Islet precursor cell (in vitro differentiated cells): Measurements from ENCODE around the gene FAHD1.

Experiments used
- DNase-seq: peaks from one replicate; pipeline ENCODE4 v3.0.0-alpha.2; 2018

The FAHD1 gene

DNA sequence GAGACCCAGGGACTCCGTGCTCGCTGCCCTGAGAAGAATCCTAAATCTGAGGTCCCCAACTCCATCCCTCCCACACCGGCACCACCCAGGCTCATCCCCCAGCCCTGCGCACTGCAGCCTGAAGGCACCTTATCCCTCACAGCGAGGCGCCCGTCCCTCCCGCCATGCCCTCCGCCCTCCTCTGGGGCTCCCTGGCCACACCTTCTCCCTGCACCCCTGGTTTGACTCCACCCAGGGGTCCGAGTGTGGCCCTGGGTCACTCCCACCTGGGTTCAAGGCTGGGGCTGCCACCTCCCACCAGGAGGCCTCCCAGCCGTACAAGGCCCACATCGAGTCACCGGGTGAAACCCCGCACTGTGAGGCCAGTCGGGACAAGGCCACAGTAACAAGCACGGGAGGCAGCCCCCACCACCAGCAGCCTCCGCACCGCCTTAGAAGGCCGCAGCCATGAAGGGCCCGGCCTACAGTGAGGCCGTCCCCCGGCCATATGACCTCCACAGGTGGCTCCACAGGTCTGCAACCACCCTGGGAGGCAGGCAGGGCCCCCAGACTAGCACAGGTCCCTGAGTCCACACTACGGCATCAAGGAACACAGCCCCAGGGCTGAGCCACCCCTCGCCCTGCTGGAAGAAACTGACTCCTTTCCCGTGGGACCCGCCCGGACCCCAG lies 8.7 kb upstream of the FAHD1 start:
- DNase-seq, result no peak

DNA sequence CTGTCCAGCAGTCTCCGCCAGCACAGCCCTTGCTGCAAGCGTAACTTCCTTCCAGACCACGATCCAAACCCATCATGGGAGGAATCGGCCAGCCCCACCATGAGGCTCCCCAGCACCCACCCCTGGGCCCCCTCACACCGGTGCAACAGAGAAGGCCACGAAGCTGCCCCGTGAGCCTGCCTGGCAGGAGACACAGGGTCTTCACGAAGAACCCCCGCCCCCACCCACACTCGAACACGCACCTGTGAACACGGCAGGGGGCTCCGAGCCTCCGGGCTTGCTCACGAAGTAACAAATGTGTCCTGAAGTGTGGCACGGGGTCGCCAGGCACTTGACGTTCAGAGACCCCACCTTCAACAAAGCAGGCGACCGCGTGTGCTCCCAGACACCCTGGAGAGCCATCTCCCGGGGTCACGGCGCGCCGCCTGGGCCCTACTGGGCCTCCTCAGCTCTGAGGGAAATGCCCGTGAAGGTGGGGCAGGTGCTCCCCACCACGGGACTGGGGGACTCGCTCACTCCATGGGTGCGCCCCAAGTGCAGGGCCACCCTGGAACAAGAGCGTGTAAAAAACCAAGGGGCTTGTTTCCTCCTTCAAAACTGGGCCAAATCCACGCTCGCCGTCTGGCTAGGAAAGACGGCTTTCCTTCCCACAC lies 8.0 kb upstream of the FAHD1 start:
- no peak for DNase-seq

DNA sequence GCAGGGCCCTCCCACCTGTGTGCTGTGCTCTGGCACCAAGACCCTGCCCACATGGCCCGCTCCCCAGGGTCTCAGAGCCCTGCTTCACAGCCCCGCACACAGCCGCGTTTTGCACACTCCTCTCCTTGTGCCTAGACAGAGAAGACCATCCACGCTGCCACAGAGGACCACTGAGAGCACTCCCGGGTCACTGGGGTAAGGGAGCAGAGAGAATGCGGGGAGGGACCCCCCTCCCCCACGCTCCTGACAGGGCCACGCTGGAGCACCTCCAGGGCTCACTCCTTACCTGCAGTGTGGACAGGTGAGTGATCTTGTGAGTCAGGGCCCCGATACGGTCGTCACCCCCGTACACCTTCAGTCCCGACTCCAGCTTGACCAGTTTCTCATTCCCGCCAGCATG lies 7.4 kb upstream of the FAHD1 start:
- DNase-seq, result no peak

DNA sequence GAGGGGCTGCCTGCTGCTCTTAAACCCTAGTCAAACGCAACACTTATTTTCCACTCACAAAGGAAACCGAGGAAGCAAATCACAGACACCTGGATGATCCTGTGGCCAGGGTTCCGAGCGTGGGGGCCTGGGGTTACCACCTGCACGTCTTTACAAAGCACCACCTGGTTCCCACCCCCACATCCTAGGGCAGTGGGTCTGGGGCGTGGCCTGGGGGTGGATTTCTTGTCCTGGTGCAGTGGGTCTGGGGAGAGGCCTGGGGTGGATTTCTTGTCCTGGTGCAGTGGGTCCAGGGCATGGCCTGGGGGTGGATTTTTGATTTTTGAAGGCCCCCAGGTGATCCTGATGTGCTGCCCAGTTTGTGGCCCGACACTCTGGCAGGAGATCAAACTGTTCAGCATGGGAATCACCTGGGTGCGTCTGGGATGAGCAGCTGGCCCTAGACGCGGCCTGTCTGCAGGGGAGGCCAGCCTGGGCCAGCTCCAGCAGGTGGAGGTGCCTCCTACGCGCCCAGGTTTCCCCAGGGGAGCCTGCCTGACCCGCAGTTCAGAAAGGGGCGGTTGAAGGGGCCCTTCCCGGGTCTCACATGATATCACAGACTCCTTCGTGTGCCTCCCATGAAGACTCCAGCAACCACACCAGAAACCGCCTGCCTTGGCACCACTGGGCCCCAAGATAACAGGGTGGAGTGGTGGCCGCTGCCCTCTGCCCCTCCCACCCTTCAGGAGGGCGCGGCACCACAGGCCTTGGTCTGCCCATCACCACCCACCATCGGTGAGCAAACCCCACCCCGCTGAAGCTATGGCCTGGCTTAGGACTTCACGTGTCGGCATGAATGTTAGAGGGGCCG lies 6.7 kb upstream of the FAHD1 start:
- DNase-seq, result no peak

DNA sequence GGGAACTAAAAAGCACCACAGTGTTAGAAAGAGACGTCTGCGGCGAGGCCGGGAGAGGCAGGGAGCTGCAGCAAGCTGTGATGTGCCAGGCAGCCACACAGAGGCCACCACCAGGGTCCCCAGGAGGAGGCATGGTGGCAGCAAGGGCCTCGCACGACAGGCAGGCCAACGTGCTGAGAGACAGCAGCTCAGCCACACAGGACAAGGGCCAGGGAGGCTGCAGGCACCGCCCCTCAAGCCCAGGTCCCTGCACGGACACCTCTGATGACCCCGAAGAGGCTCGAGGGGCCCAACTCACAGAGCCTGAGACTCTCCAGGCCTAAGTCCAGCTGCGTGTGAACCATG lies 6.1 kb upstream of the FAHD1 start:
- no peak for DNase-seq

DNA sequence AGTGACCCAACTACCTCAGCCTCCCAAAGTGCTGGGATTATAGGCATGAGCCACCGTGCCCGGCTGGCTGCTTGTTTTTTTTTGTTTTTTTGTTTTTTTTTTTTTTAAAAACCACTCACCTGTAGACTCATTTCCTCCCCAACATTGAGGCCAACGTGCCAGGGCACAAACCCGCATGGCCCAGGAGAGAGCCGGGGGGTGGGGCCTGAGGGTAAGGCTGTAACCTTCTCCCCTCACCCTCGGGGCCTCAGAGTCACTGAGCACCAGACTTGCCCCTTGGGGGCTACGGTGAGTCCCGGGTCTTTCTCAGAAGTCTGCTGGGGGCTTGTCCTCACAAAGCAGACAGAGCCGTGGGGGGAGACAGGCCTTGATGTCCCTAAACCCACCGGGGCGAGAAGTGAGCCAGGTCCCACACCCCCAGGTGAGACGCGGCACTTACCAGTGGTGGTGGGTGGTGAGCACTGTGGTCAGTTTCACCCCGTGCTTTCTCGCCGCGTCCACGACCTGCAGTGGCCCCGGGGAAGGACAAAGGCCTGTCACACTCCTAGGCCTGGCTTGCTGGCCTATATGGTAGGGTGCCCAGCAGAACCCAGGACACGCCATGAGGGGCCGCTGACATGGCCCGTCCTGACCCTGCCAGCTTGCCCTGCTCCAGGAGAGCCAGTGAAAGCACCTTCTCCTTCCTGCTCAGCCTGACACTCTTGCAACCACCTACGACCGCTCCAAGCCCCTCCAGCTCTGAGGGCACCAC lies 5.0 kb upstream of the FAHD1 start:
- DNase-seq, result no peak

DNA sequence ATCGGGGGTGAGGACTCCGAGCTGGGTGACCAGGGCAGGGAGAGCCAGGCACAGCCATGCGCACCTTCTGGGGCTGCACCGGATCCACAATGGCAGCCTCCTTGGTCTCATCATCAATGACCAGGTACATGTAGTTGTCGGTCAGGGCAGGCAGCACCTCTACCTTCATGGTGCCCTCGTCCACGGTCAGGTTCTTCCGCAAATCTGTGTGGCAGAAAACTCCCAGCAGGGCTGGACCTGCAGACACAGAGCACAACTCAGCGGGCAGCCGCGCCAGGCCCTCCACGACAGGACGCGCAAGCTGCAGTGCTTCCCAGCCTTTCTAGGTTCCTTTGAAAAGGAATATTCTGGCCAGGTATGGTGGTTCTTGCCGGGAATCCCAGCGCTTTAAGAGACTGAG lies 4.2 kb upstream of the FAHD1 start:
- DNase-seq, result no peak

DNA sequence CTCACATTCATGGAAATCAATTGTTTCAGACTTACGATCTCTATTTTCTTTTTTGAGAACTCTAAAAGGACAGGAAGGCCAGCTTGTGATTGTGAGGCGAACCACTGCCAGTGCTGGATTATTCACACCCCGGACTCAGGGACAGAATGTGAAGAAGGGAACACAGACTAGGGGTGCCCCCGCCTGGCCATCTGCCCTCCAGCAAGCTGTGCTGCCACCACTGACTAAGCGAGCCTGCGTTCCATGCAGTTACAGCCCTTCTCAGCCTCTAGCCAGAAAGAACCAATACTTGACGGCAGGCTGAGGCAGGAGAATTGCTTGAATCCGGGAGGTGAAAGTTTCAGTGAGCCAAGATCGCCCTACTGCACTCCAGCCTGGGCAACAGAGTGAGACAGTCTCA lies 3.2 kb upstream of the FAHD1 start:
- DNase-seq, result peak; percentile 69

DNA sequence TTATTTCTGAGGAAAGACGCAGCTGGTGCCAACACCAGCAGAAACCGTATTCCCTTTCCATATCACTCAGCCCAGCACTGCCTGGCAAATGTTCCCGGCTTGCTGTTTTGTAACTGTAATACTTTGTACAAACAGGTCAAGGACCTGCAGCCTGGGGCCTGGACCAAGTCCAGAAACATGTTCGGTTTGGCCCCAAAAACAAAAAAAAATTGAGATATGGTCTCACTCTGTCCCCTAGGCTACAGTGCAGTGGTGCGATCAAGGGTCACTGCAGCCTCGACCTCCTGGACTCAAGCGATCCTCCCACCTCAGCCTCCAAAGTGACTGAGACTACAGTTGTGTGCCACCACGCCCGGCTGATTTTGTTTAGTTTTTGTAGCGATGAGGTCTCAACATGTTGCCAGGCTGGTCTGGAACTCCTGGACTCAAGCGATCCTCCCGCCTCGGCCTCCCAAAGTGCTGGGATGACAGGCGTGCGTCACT lies 1.6 kb upstream of the FAHD1 start:
- no peak for DNase-seq

DNA sequence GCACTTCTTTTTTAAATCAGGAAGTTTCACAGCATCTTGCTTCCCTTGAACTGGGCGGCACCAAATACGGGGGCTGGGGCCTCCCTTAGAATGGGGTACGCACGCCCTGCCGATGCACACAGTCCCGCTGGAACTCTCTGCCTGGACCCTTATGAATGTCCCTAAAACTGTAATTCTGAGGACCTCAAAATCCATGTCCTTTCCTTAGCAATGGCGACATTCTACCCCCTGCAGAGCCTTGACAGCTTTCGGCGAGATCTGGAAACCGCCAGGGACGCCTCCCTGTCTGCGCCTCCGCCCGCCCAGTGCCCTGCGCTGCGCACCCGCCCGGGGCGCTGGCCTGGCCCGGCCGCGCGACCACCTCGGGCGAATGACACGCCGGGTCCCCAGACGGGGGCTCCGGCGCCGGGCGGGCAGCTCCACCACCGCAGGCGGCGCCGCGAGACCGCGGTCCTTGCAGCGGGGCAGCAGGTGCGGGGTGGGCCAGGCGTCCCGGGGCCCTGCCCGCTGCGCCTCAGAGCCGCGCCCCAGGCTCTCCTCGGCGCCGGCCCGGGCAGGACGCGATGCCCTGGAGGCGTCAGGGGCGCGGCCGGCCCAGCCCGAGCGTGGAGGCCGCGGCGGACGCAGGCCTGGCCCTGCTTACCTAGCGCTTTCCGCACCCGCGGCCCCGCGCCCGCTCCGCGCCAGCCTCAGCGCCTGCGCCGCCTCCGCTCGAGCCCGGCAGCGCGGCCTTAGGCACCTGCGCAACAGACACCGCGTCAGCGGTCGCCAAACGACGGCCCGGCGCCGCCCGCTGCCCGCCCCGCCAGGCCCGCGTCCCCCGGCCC lies 929 bp upstream of the FAHD1 start:
- DNase-seq, result no peak

DNA sequence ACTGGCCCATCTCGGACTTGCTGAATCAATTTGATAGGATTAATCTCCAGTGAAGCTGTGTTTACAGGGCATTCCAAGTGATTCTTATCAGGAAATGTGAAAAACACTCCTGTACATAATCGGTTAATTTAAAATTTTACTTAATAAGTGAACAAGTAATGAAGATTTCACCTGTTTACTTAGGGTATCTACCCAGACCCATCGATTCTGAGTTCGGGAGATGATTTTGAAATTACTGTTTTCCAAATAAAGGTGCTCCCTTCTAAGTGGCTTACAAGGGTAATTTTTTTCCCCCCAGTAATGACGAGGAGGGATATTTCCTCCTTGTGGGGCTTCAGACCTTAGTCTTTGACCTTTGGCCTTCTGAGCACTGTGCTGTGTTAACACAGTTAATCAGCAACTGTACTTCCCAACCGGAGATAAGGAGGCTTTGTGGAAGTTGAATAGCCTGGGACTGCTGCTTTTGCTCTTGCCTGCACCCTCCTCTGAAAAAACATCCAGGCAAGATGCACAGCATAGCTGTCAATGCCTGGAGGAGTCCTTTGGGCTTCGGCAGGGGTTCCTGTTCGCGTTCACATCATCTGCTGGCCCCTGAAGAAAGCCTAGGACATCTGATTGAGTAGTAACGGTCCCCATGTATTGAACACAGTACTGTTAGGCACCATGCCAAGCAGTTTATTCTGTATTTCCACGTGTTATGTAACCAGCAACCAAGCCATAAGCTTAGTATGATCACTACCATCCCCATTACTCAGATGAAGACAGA lies 1.8 kb downstream of the FAHD1 start:
- no peak for DNase-seq

DNA sequence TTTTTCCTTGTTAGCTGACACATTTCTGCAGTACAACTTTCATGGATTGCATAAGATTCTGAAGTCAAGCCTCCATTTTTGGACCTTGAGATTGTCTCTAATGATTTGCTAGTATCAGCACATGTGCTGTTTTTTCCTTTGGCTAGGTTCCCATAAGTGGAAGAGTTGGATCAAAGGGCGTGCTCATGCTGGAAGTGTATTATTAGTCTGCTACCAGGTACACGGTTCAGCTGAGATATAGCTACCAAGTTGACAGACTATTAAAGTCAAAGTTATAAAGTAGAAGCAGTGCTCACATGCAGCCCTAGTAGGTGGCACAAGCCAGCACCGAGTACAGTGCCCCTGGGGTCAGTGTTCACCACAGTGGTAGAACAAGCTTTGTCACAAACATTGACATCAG lies 3.2 kb downstream of the FAHD1 start:
- DNase-seq, result no peak

DNA sequence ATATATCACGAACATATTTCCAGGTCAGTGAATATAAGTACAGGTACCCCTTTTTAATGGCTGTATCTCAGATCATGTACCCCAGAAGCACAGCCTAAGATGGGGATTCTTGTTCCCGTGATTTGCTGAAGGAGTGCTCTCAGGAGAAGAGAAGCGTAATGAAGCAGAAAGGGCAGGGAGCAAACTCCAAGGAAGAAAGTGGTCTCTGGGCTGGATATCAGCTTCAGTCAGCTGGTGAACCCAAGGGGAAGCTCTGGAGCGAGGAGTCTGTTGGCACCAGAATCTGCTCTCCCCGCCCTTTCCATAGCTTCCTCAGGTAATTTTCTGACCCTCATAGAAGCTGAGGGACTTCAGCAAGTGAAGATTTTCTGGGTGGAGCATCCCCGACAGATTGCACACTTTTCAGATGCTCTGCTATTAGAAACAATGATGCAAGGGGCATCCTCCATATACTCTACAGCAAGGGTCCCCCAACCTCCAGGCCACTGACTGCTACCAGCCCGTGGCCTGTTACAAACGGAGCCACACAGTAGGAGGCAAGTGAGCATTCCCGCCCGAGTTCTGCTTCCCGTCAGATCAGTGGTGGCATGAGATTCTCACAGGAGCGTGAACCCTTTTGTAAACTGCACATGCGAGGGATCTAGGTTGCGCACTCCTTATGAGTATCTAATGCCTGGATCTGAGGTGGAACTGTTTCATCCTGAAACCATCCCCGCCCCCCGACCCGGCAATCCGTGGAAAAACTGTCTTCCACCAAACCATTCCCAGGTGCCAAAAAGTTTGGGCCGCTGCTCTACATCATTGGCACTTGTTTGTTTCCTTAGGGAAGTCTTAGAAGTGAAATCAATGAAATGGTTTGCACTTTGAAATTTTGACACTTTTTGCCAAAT lies 4.4 kb downstream of the FAHD1 start:
- no peak for DNase-seq

DNA sequence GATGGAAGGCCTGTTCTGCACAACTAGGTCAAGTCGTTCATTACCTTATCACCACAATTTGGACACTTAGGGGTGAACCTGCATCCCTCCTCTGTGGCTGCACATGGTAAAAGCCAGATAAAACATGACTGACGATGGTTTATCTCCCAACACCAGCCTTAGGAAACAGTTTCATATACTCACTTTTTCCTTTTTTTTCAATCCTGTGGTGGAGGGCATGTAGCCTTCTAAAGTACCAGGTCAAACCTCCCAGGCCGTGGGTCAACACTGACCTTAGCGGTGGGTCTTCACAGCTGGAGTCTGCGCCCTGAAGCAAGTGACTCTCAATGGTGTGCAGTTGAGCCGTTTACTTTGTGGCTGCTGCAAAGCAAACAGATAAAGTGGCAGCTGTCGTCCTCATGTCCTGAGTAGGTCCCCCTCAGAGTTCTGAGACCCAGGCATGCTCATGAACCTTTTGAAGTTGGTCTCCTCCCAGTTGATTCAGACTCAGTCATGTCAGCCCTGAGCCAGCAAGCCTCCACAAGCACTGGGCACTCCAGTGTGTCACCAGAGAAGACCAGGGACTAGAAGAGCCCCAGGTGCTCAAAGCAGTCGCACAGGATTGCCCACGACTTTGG lies 5.9 kb downstream of the FAHD1 start:
- no peak for DNase-seq

DNA sequence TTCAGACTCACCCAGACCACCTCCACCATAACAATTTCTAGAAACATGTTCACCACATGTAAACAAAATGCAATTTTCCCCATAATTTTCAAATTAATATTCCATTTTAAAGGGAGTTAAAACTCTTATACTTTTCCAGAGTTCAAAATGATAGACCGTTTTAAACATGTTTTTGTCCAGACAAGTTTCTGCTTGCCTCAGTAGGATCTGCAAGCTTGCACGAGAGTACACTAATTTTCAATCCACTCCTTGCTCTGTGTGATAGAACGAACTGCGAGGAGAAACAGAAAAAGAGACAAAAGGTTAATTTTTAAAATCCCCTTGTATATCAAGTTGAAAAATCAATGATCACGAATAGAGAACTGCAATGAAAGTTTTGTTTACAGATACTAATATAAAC lies 7.1 kb downstream of the FAHD1 start:
- DNase-seq, result no peak

DNA sequence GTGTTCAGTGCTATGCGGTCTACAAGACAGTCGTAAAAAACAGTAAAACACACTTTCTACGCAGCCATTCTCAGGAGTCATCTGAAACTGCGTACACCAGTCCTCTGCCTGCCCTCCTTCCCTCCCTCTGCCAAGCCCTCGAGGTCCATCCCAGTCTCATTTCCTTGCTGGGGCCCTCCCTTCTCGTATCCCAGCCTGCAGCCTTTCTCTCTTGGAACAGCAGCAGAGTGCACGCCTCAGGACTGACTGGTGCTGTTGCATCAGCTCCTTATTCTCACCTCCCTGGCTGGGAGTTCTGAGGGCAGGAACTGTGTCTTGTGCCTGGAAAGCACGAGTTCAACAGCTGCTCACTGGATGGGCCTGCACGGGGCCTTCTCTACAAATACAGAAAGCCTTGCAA lies 12.5 kb downstream of the FAHD1 start:
- peak; percentile 85 for DNase-seq

DNA sequence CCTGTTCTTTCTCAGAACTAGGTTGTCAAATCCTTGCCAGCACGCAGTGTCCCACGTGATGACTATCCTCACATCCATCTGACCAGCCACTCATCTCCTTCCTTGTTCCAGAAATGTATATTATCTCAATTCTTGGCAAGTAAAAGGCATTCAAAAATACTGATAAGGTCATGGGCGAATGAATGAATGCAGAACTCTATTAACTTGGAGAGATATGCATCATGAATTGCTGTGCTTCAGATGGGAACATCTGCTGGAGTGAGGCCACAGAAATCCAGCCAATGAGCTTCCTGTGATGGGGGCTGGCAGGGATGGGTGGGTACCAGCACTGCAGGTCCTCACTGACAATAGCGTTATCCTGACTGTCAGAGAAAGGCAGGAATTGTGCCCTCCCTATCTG lies 19.0 kb downstream of the FAHD1 start:
- DNase-seq, result no peak

DNA sequence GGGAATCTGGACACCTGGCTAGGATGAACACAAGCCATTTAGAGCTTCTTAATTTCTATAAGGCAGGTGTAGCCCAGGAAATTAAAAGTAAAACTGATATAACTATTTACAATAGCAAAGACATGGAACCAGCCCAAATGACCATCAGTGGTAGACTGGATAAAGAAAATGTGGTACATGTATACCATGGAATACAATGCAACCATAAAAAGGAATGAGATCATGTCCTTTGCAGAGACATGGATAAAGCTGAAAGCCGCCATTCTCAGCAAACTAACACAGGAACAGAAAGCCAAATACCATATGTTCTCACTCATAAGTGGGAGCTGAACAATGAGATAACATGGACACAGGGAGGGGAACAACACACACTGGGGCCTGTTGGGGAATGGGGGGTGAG lies 19.4 kb downstream of the FAHD1 start:
- DNase-seq, result no peak

DNA sequence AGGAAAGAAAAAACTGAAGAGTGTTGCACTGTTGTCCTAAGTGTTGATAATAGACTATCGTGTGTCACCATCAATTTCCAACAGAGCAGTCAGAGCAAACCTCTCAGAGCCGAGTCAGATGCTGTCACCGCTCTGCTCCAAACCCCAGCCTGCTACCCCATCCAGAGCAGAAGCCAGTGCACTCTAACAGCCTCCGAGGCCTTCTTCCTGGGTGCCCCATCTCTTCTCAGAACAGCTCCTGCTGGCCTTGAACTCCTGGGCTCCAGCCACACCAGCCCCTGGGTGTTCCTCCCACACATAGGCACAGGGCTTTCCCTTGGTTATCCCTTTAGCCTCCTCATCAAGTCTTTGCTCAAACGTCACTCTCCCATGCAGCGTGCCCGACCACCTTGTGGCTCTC lies 24.0 kb downstream of the FAHD1 start:
- no peak for DNase-seq

DNA sequence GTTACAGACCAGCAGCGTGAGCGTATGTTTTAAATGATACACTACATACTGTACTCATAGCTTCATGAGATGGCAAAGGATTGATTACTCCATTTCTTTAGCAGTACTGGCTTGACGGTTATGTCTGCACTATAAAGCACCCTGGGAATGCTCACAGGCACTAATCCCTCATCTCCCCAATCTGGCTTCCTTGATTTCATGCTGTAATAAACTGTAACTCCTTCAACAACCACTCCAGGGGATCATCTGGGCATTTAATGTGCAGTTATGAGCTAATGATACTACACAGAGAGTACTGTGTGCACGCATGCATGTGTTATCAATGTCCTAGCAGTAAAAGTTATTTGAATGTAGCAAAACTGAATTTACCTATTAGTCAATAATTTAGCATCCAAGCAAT lies 24.8 kb downstream of the FAHD1 start:
- no peak for DNase-seq
